ENCODE results near the gene TMEFF2.
"Not testable (repeated sequence)": the region's sequence is repeated elsewhere in the genome, so short reads cannot be mapped to it uniquely, and the experiment has no call there.

Gene TMEFF2

GRCh38 chr2:192132604-192133003, 62.1 kb downstream of the TMEFF2 start:
- WGBS (ENCODE audit: insufficient coverage, insufficient read length), result no CpG with 5 or more reads among the region's 15 CpGs
- not testable (repeated sequence) for H3K4me1 ChIP-seq (ENCODE audit: control insufficient read depth, insufficient read depth, low read length); DNase-seq (ENCODE audit: low read depth, low spot score); H3K4me3 ChIP-seq (ENCODE audit: low read length); H3K36me3 ChIP-seq (ENCODE audit: control insufficient read depth, insufficient read depth, low read length); H3K27ac ChIP-seq (ENCODE audit: low read length); H3K27me3 ChIP-seq (ENCODE audit: control insufficient read depth, insufficient read depth, low read length); H3K9me3 ChIP-seq (ENCODE audit: control insufficient read depth, insufficient read depth, low read length)

DNA sequence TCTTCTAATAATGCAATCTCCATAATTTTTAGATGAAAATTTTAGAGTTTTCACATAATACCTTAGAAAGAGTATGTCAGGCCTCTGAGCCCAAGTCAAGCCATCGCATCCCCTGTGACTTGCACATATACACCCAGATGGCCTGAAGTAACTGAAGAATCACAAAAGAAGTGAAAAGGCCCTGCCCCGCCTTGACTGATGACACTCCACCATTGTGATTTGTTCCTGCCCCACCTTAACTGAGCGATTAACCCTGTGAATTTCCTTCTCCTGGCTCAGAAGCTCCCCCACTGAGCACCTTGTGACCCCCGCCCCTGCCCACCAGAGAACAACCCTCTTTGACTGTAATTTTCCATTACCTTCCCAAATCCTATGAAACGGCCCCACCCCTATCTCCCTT, 64.4 kb downstream of the TMEFF2 start:
- H3K9me3 ChIP-seq (ENCODE audit: control insufficient read depth, insufficient read depth, low read length); H3K27ac ChIP-seq (ENCODE audit: low read length); H3K27me3 ChIP-seq (ENCODE audit: control insufficient read depth, insufficient read depth, low read length); H3K36me3 ChIP-seq (ENCODE audit: control insufficient read depth, insufficient read depth, low read length); H3K4me1 ChIP-seq (ENCODE audit: control insufficient read depth, insufficient read depth, low read length); DNase-seq (ENCODE audit: low read depth, low spot score); H3K4me3 ChIP-seq (ENCODE audit: low read length): not testable (repeated sequence)
- no CpG with 5 or more reads among the region's 5 CpGs for WGBS (ENCODE audit: insufficient coverage, insufficient read length)

- H3K27ac ChIP-seq (ENCODE audit: low read length), result no peak overlapping the region
- H3K36me3 ChIP-seq (ENCODE audit: control insufficient read depth, insufficient read depth, low read length), result no peaks in the 10 kb centered on the region
- no peak overlapping the region for H3K4me3 ChIP-seq (ENCODE audit: low read length)
- WGBS (ENCODE audit: insufficient coverage, insufficient read length), result no CpG with 5 or more reads among the region's 4 CpGs
- H3K27me3 ChIP-seq (ENCODE audit: control insufficient read depth, insufficient read depth, low read length), result no peaks in the 10 kb centered on the region
- peaks cover 1% of the 10 kb centered on the region; the same call in 1 of the 2 replicates for H3K4me1 ChIP-seq (ENCODE audit: control insufficient read depth, insufficient read depth, low read length)
- H3K9me3 ChIP-seq (ENCODE audit: control insufficient read depth, insufficient read depth, low read length), result no peaks in the 10 kb centered on the region
- no peak for DNase-seq (ENCODE audit: low read depth, low spot score)
Measured at GRCh38 chr2:192128655-192129054, 66.1 kb downstream of the TMEFF2 start.

DNA sequence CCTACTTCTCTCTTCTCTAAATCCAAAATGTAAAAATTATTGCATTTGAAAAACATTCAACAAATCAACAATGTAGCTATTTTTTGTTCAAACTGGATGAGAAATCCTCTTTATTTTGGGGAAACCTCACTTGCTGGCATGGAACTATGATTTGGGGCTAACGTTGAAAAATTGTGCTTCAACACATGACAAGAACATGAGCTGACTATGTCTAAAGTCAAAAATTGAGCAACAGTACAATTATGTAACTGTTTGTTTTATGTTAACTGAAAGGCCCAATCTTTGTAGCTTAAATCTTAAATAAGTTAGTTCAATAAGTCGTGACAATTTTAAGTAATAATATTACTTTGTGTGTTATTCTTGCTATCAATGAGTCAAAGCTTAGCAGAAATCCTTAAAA, 67.3 kb downstream of the TMEFF2 start:
- no peak for DNase-seq (ENCODE audit: low read depth, low spot score)
- WGBS (ENCODE audit: insufficient coverage, insufficient read length), result no CpG with 5 or more reads among the region's 2 CpGs

GRCh38 chr2:192126912-192127311, 67.8 kb downstream of the TMEFF2 start:
- Histone ChIP-seq H3K9me3 (ENCODE audit: control insufficient read depth, insufficient read depth, low read length) (no peaks in the 10 kb centered on the region), H3K4me1 (ENCODE audit: control insufficient read depth, insufficient read depth, low read length) (peaks cover 1% of the 10 kb centered on the region; the same call in 1 of the 2 replicates), H3K27ac (ENCODE audit: low read length) (no peak overlapping the region), H3K36me3 (ENCODE audit: control insufficient read depth, insufficient read depth, low read length) (no peaks in the 10 kb centered on the region), H3K4me3 (ENCODE audit: low read length) (no peak overlapping the region), H3K27me3 (ENCODE audit: control insufficient read depth, insufficient read depth, low read length) (no peaks in the 10 kb centered on the region)
- no peak for DNase-seq (ENCODE audit: low read depth, low spot score)

More for the DNA sequence above, 67.3 kb downstream of the TMEFF2 start:
- no peaks in the 10 kb centered on the region for H3K9me3 ChIP-seq (ENCODE audit: control insufficient read depth, insufficient read depth, low read length)
- no peak overlapping the region for H3K27ac ChIP-seq (ENCODE audit: low read length)
- no peak overlapping the region for H3K4me3 ChIP-seq (ENCODE audit: low read length)
- no peaks in the 10 kb centered on the region for H3K36me3 ChIP-seq (ENCODE audit: control insufficient read depth, insufficient read depth, low read length)
- no peaks in the 10 kb centered on the region for H3K27me3 ChIP-seq (ENCODE audit: control insufficient read depth, insufficient read depth, low read length)
- peaks cover 1% of the 10 kb centered on the region; the same call in 1 of the 2 replicates for H3K4me1 ChIP-seq (ENCODE audit: control insufficient read depth, insufficient read depth, low read length)

DNA sequence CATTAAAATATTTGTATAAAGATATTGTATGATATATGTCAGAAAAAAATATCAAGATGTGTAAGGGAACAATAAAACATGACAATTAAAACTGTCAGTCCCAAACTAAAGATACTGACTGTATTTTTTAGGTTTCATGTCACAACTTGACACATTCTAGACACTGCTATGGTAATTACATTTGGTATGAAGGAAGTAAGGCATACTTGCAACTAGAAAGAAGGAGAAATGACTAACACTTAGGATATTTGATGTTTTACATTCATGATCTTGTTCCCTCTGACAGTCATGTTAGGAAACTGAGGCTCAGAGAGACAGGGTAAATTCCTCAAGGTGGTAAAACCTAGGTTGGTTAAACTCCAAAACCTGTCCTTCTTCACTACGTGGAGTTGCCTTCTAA, 68.3 kb downstream of the TMEFF2 start:
- DNase-seq (ENCODE audit: low read depth, low spot score), result no peak
- no peaks in the 10 kb centered on the region for H3K36me3 ChIP-seq (ENCODE audit: control insufficient read depth, insufficient read depth, low read length)
- H3K4me1 ChIP-seq (ENCODE audit: control insufficient read depth, insufficient read depth, low read length), result peaks cover 1% of the 10 kb centered on the region; the same call in 1 of the 2 replicates
- H3K27me3 ChIP-seq (ENCODE audit: control insufficient read depth, insufficient read depth, low read length), result no peaks in the 10 kb centered on the region
- H3K9me3 ChIP-seq (ENCODE audit: control insufficient read depth, insufficient read depth, low read length), result no peaks in the 10 kb centered on the region
- no CpG with 5 or more reads among the region's 1 CpG for WGBS (ENCODE audit: insufficient coverage, insufficient read length)
- no peak overlapping the region for H3K4me3 ChIP-seq (ENCODE audit: low read length)
- no peak overlapping the region for H3K27ac ChIP-seq (ENCODE audit: low read length)

- Histone ChIP-seq H3K27me3 (ENCODE audit: control insufficient read depth, insufficient read depth, low read length) (no peaks in the 10 kb centered on the region), H3K9me3 (ENCODE audit: control insufficient read depth, insufficient read depth, low read length) (no peaks in the 10 kb centered on the region), H3K27ac (ENCODE audit: low read length) (no peak overlapping the region), H3K36me3 (ENCODE audit: control insufficient read depth, insufficient read depth, low read length) (no peaks in the 10 kb centered on the region), H3K4me1 (ENCODE audit: control insufficient read depth, insufficient read depth, low read length) (peaks cover 1% of the 10 kb centered on the region; the same call in 1 of the 2 replicates), H3K4me3 (ENCODE audit: low read length) (no peak overlapping the region)
- WGBS (ENCODE audit: insufficient coverage, insufficient read length), result no CpG with 5 or more reads among the region's 1 CpG
- no peak for DNase-seq (ENCODE audit: low read depth, low spot score)
Measured at GRCh38 chr2:192124571-192124970, 70.2 kb downstream of the TMEFF2 start.

DNA sequence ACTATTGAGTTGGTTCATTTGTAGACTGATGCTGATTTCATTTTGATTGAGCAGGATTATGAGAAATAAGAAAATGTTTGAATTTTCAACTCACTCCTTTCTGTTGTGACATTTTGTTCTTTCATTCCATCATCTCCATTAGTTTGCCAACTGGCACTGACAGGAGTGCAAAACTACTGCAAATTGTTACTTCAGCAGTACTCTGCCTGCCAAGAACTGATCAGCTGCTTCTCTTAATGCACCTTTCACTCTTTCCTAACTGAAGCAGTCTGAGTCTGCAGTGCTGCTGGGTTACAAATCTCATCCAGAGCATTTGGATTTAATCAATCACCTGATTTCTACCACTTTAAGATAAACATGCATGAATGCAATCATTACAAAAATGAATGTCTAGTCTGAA, 70.9 kb downstream of the TMEFF2 start:
- Histone ChIP-seq H3K4me1 (ENCODE audit: control insufficient read depth, insufficient read depth, low read length) (no peaks in the 10 kb centered on the region), H3K36me3 (ENCODE audit: control insufficient read depth, insufficient read depth, low read length) (no peaks in the 10 kb centered on the region), H3K27me3 (ENCODE audit: control insufficient read depth, insufficient read depth, low read length) (no peaks in the 10 kb centered on the region), H3K9me3 (ENCODE audit: control insufficient read depth, insufficient read depth, low read length) (no peaks in the 10 kb centered on the region), H3K4me3 (ENCODE audit: low read length) (no peak overlapping the region), H3K27ac (ENCODE audit: low read length) (no peak overlapping the region)
- DNase-seq (ENCODE audit: low read depth, low spot score), result no peak

DNA sequence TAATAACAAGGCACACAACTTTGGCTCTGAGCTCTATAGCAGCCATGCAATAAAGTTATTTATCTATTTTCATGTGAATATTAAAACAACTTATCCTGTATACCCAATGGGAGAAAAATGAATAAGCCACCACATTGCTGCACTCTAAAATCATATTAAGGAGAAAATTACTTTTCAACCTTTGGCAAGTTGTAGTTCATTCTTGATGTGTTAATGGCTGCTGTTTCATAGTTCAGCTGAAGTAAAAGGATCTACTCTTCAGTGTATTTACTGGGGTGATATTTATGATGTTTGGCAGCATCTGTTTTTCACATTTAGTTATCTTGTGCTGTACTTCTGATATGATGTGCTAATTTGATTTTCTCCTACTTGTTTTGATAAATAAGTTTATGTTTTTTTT, 71.8 kb downstream of the TMEFF2 start:
- no peaks in the 10 kb centered on the region for H3K4me1 ChIP-seq (ENCODE audit: control insufficient read depth, insufficient read depth, low read length)
- H3K36me3 ChIP-seq (ENCODE audit: control insufficient read depth, insufficient read depth, low read length), result no peaks in the 10 kb centered on the region
- DNase-seq (ENCODE audit: low read depth, low spot score), result no peak
- H3K9me3 ChIP-seq (ENCODE audit: control insufficient read depth, insufficient read depth, low read length), result no peaks in the 10 kb centered on the region
- no peaks in the 10 kb centered on the region for H3K27me3 ChIP-seq (ENCODE audit: control insufficient read depth, insufficient read depth, low read length)
- no peak overlapping the region for H3K4me3 ChIP-seq (ENCODE audit: low read length)
- H3K27ac ChIP-seq (ENCODE audit: low read length), result no peak overlapping the region

DNA sequence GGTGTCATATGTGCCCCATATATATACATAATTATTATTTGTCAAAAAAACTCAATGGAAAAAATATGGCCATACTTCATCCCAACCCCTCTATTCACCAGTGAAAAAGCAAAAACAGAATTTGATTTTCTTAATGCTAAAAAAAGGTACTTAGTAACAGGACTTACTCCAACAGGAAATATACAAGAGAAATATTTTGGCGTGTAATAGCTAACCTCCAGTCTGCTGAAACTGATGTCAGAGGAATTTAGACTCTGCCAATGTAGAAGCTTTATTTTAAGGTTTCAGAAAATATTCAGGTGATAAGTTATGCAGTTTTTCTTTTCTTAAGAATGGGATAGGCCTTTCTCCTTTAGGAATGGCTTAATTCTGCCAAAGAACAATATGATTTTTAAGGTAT, 72.6 kb downstream of the TMEFF2 start:
- no peak for DNase-seq (ENCODE audit: low read depth, low spot score)
- Histone ChIP-seq H3K36me3 (ENCODE audit: control insufficient read depth, insufficient read depth, low read length) (no peaks in the 10 kb centered on the region), H3K4me3 (ENCODE audit: low read length) (no peak overlapping the region), H3K4me1 (ENCODE audit: control insufficient read depth, insufficient read depth, low read length) (no peaks in the 10 kb centered on the region), H3K27ac (ENCODE audit: low read length) (no peak overlapping the region), H3K9me3 (ENCODE audit: control insufficient read depth, insufficient read depth, low read length) (no peaks in the 10 kb centered on the region), H3K27me3 (ENCODE audit: control insufficient read depth, insufficient read depth, low read length) (no peaks in the 10 kb centered on the region)
- WGBS (ENCODE audit: insufficient coverage, insufficient read length), result no CpG with 5 or more reads among the region's 1 CpG

DNA sequence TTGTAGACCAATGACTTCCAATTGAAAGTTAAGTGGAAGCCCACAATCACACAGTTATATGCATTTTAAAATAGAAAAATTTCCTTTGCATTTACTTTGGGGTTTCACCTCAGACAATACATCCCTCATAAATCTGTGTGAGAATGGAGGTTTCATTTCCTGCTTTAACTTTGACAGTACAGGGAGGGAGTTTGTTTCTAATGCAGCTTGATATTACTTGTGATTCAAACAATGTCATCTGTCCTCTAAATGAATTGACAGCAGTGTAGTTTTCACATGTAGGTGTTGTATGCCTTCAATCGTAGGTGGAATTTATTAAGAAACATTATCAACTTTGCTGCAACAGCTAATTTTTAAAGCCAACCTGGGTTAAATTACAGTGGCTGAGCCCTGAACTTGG, 75.2 kb downstream of the TMEFF2 start:
- no peak overlapping the region for H3K27ac ChIP-seq (ENCODE audit: low read length)
- DNase-seq (ENCODE audit: low read depth, low spot score), result no peak
- H3K9me3 ChIP-seq (ENCODE audit: control insufficient read depth, insufficient read depth, low read length), result no peaks in the 10 kb centered on the region

More for the DNA sequence above, 75.2 kb downstream of the TMEFF2 start:
- Histone ChIP-seq H3K4me3 (ENCODE audit: low read length) (no peak overlapping the region), H3K4me1 (ENCODE audit: control insufficient read depth, insufficient read depth, low read length) (no peaks in the 10 kb centered on the region), H3K27me3 (ENCODE audit: control insufficient read depth, insufficient read depth, low read length) (no peaks in the 10 kb centered on the region), H3K36me3 (ENCODE audit: control insufficient read depth, insufficient read depth, low read length) (no peaks in the 10 kb centered on the region)
- WGBS (ENCODE audit: insufficient coverage, insufficient read length), result no CpG with 5 or more reads among the region's 1 CpG

Measured in iPS DF 6.9 (cell line).